ENCODE results near the gene IQCM.

Gene IQCM

GRCh38 chr4:149409555-149409962 is 406.1 kb downstream of the IQCM start:
- Histone ChIP-seq H3K4me1 (ENCODE audit: control insufficient read depth, insufficient read depth, low read length) (no peaks in the 10 kb centered on the region), H3K9me3 (ENCODE audit: control insufficient read depth, insufficient read depth, low read length) (no peaks in the 10 kb centered on the region), H3K36me3 (ENCODE audit: control insufficient read depth, insufficient read depth, low read length) (no peaks in the 10 kb centered on the region), H3K27me3 (ENCODE audit: control insufficient read depth, insufficient read depth, low read length) (no peaks in the 10 kb centered on the region), H3K9ac (ENCODE audit: low read depth, low read length) (no peak overlapping the region), H3K4me3 (ENCODE audit: low read depth, low read length) (no peak overlapping the region)

- no peak overlapping the region for H3K4me3 ChIP-seq (ENCODE audit: low read depth, low read length)
- no peaks in the 10 kb centered on the region for H3K9me3 ChIP-seq (ENCODE audit: control insufficient read depth, insufficient read depth, low read length)
- H3K27me3 ChIP-seq (ENCODE audit: control insufficient read depth, insufficient read depth, low read length) = no peaks in the 10 kb centered on the region
- H3K4me1 ChIP-seq (ENCODE audit: control insufficient read depth, insufficient read depth, low read length) = no peaks in the 10 kb centered on the region
- H3K9ac ChIP-seq (ENCODE audit: low read depth, low read length) = no peak overlapping the region
- no peaks in the 10 kb centered on the region for H3K36me3 ChIP-seq (ENCODE audit: control insufficient read depth, insufficient read depth, low read length)
These were observed 406.5 kb downstream of the IQCM start for GRCh38 chr4:149409146-149409545.

GRCh38 chr4:149404143-149404542 is 411.5 kb downstream of the IQCM start:
- Histone ChIP-seq H3K4me3 (ENCODE audit: low read depth, low read length) (no peak overlapping the region), H3K36me3 (ENCODE audit: control insufficient read depth, insufficient read depth, low read length) (no peaks in the 10 kb centered on the region), H3K4me1 (ENCODE audit: control insufficient read depth, insufficient read depth, low read length) (no peaks in the 10 kb centered on the region), H3K9ac (ENCODE audit: low read depth, low read length) (no peak overlapping the region), H3K27me3 (ENCODE audit: control insufficient read depth, insufficient read depth, low read length) (no peaks in the 10 kb centered on the region), H3K9me3 (ENCODE audit: control insufficient read depth, insufficient read depth, low read length) (no peaks in the 10 kb centered on the region)

- H3K36me3 ChIP-seq (ENCODE audit: control insufficient read depth, insufficient read depth, low read length) = no peaks in the 10 kb centered on the region
- no peak overlapping the region for H3K4me3 ChIP-seq (ENCODE audit: low read depth, low read length)
- no peak overlapping the region for H3K9ac ChIP-seq (ENCODE audit: low read depth, low read length)
- no peaks in the 10 kb centered on the region for H3K4me1 ChIP-seq (ENCODE audit: control insufficient read depth, insufficient read depth, low read length)
- no peaks in the 10 kb centered on the region for H3K27me3 ChIP-seq (ENCODE audit: control insufficient read depth, insufficient read depth, low read length)
- no peaks in the 10 kb centered on the region for H3K9me3 ChIP-seq (ENCODE audit: control insufficient read depth, insufficient read depth, low read length)
These were observed 412.6 kb downstream of the IQCM start for GRCh38 chr4:149403081-149403480.

- no peaks in the 10 kb centered on the region for H3K27me3 ChIP-seq (ENCODE audit: control insufficient read depth, insufficient read depth, low read length)
- no peak overlapping the region for H3K4me3 ChIP-seq (ENCODE audit: low read depth, low read length)
- no peaks in the 10 kb centered on the region for H3K9me3 ChIP-seq (ENCODE audit: control insufficient read depth, insufficient read depth, low read length)
- H3K9ac ChIP-seq (ENCODE audit: low read depth, low read length) = no peak overlapping the region
- no peaks in the 10 kb centered on the region for H3K36me3 ChIP-seq (ENCODE audit: control insufficient read depth, insufficient read depth, low read length)
- H3K4me1 ChIP-seq (ENCODE audit: control insufficient read depth, insufficient read depth, low read length) = no peaks in the 10 kb centered on the region
These were observed 416.6 kb downstream of the IQCM start for GRCh38 chr4:149398993-149399392.

- no peak overlapping the region for H3K9ac ChIP-seq (ENCODE audit: low read depth, low read length)
These were observed 444.7 kb downstream of the IQCM start for GRCh38 chr4:149370785-149371420.

GRCh38 chr4:149370002-149370401 is 445.6 kb downstream of the IQCM start:
- H3K4me1 ChIP-seq (ENCODE audit: control insufficient read depth, insufficient read depth, low read length) = no peaks in the 10 kb centered on the region
- H3K27me3 ChIP-seq (ENCODE audit: control insufficient read depth, insufficient read depth, low read length) = no peaks in the 10 kb centered on the region
- H3K9ac ChIP-seq (ENCODE audit: low read depth, low read length) = no peak overlapping the region
- H3K36me3 ChIP-seq (ENCODE audit: control insufficient read depth, insufficient read depth, low read length) = no peaks in the 10 kb centered on the region
- no peak overlapping the region for H3K4me3 ChIP-seq (ENCODE audit: low read depth, low read length)
- H3K9me3 ChIP-seq (ENCODE audit: control insufficient read depth, insufficient read depth, low read length) = no peaks in the 10 kb centered on the region

More at GRCh38 chr4:149370785-149371420, 444.7 kb downstream of the IQCM start:
- Histone ChIP-seq H3K4me1 (ENCODE audit: control insufficient read depth, insufficient read depth, low read length) (no peaks in the 10 kb centered on the region), H3K27me3 (ENCODE audit: control insufficient read depth, insufficient read depth, low read length) (no peaks in the 10 kb centered on the region), H3K36me3 (ENCODE audit: control insufficient read depth, insufficient read depth, low read length) (no peaks in the 10 kb centered on the region), H3K4me3 (ENCODE audit: low read depth, low read length) (no peak overlapping the region), H3K9me3 (ENCODE audit: control insufficient read depth, insufficient read depth, low read length) (no peaks in the 10 kb centered on the region)

GRCh38 chr4:149353241-149353640 is 462.4 kb downstream of the IQCM start:
- no peaks in the 10 kb centered on the region for H3K9me3 ChIP-seq (ENCODE audit: control insufficient read depth, insufficient read depth, low read length)
- H3K4me3 ChIP-seq (ENCODE audit: low read depth, low read length) = no peak overlapping the region
- no peaks in the 10 kb centered on the region for H3K4me1 ChIP-seq (ENCODE audit: control insufficient read depth, insufficient read depth, low read length)
- H3K9ac ChIP-seq (ENCODE audit: low read depth, low read length) = no peak overlapping the region
- H3K36me3 ChIP-seq (ENCODE audit: control insufficient read depth, insufficient read depth, low read length) = no peaks in the 10 kb centered on the region
- no peaks in the 10 kb centered on the region for H3K27me3 ChIP-seq (ENCODE audit: control insufficient read depth, insufficient read depth, low read length)

- no peak overlapping the region for H3K4me3 ChIP-seq (ENCODE audit: low read depth, low read length)
- H3K27me3 ChIP-seq (ENCODE audit: control insufficient read depth, insufficient read depth, low read length) = no peaks in the 10 kb centered on the region
- H3K36me3 ChIP-seq (ENCODE audit: control insufficient read depth, insufficient read depth, low read length) = no peaks in the 10 kb centered on the region
- H3K9ac ChIP-seq (ENCODE audit: low read depth, low read length) = no peak overlapping the region
- no peaks in the 10 kb centered on the region for H3K9me3 ChIP-seq (ENCODE audit: control insufficient read depth, insufficient read depth, low read length)
- H3K4me1 ChIP-seq (ENCODE audit: control insufficient read depth, insufficient read depth, low read length) = no peaks in the 10 kb centered on the region
These were observed 466.1 kb downstream of the IQCM start for GRCh38 chr4:149349541-149349940.

- no peaks in the 10 kb centered on the region for H3K4me1 ChIP-seq (ENCODE audit: control insufficient read depth, insufficient read depth, low read length)
- no peak overlapping the region for H3K4me3 ChIP-seq (ENCODE audit: low read depth, low read length)
- no peak overlapping the region for H3K9ac ChIP-seq (ENCODE audit: low read depth, low read length)
- no peaks in the 10 kb centered on the region for H3K36me3 ChIP-seq (ENCODE audit: control insufficient read depth, insufficient read depth, low read length)
- H3K27me3 ChIP-seq (ENCODE audit: control insufficient read depth, insufficient read depth, low read length) = no peaks in the 10 kb centered on the region
- no peaks in the 10 kb centered on the region for H3K9me3 ChIP-seq (ENCODE audit: control insufficient read depth, insufficient read depth, low read length)
These were observed 468.5 kb downstream of the IQCM start for GRCh38 chr4:149347139-149347538.

- H3K4me3 ChIP-seq (ENCODE audit: low read depth, low read length) = no peak overlapping the region
- no peaks in the 10 kb centered on the region for H3K27me3 ChIP-seq (ENCODE audit: control insufficient read depth, insufficient read depth, low read length)
- H3K9me3 ChIP-seq (ENCODE audit: control insufficient read depth, insufficient read depth, low read length) = no peaks in the 10 kb centered on the region
- H3K4me1 ChIP-seq (ENCODE audit: control insufficient read depth, insufficient read depth, low read length) = no peaks in the 10 kb centered on the region
- H3K36me3 ChIP-seq (ENCODE audit: control insufficient read depth, insufficient read depth, low read length) = no peaks in the 10 kb centered on the region
- H3K9ac ChIP-seq (ENCODE audit: low read depth, low read length) = no peak overlapping the region
These were observed 470.2 kb downstream of the IQCM start for GRCh38 chr4:149345424-149345823.

GRCh38 chr4:149344436-149344835 is 471.2 kb downstream of the IQCM start:
- no peaks in the 10 kb centered on the region for H3K27me3 ChIP-seq (ENCODE audit: control insufficient read depth, insufficient read depth, low read length)
- H3K9ac ChIP-seq (ENCODE audit: low read depth, low read length) = no peak overlapping the region
- H3K4me1 ChIP-seq (ENCODE audit: control insufficient read depth, insufficient read depth, low read length) = no peaks in the 10 kb centered on the region
- no peaks in the 10 kb centered on the region for H3K36me3 ChIP-seq (ENCODE audit: control insufficient read depth, insufficient read depth, low read length)
- no peaks in the 10 kb centered on the region for H3K9me3 ChIP-seq (ENCODE audit: control insufficient read depth, insufficient read depth, low read length)
- no peak overlapping the region for H3K4me3 ChIP-seq (ENCODE audit: low read depth, low read length)
